Measurements from ENCODE around the gene DOCK7. TPM values are rescaled to one million over a fixed set of nuclear protein-coding genes. Genes with fewer than 3 reads are reported as not detected.

Gene DOCK7
- total and polyA plus RNA-seq, 2 of the 8 experiments (the other 6 are each of a cell fraction or from before 2014, with no cell fraction given), result 10.2 to 33.7 TPM

- POLR2A ChIA-PET (ENCODE audit: partially characterized antibody), result no interaction called here
- no peaks in the 10 kb centered on the region for H3K27me3 ChIP-seq (replicated peaks in 1 of 4; ENCODE audit: control insufficient read depth in 3 of 4, extremely low read depth in 1 of 4, insufficient read depth in 3 of 4, low read length in 3 of 4)
Measured at GRCh38 chr1:62625415-62625814, 62.8 kb downstream of the DOCK7 start.

More at GRCh38 chr1:62625415-62625814, 62.8 kb downstream of the DOCK7 start:
- DNase-seq (ENCODE audit: low read depth in 1 of 2, low spot score in 2 of 2), result no peak
- Histone ChIP-seq H3K9ac (replicated peaks in 1 of 4; ENCODE audit: extremely low read depth in 1 of 4, low read depth in 3 of 4, low read length in 3 of 4) (no peak overlapping the region), H3K27ac (ENCODE audit: low read depth, low read length) (no peak overlapping the region), H2AK5ac (ENCODE audit: low read depth, low read length) (no peak overlapping the region), H3K79me2 (ENCODE audit: control insufficient read depth in 1 of 2, insufficient read depth in 2 of 2, low read length in 2 of 2) (no peaks in the 10 kb centered on the region), H4K20me1 (replicated peaks in 1 of 2; ENCODE audit: control insufficient read depth in 1 of 2, insufficient read depth in 2 of 2, low read length in 2 of 2) (no peaks in the 10 kb centered on the region), H3K18ac (ENCODE audit: extremely low read depth, low read length) (no peak overlapping the region), H3K4ac (replicated peaks; ENCODE audit: insufficient read length, low read depth, low read length) (no peak overlapping the region), H4K8ac (ENCODE audit: extremely low read depth, insufficient read depth, low read length) (no peak overlapping the region), H3K23ac (ENCODE audit: insufficient read length) (no peak overlapping the region), H3K79me1 (ENCODE audit: low read depth, low read length) (peaks cover 2% of the 10 kb centered on the region; the same call in 1 of the 2 replicates), H4K5ac (ENCODE audit: insufficient read length, low read depth, low read length) (no peak overlapping the region), H3K9me3 (ENCODE audit: insufficient read depth in 2 of 2, low read depth in 1 of 2, low read length in 1 of 2) (no peaks in the 10 kb centered on the region), H3K14ac (ENCODE audit: insufficient read length) (no peak overlapping the region), H2BK5ac (ENCODE audit: low read depth, low read length) (no peak overlapping the region), H3K23me2 (ENCODE audit: low read depth, low read length) (no peaks in the 10 kb centered on the region), H3K4me3 (ENCODE audit: extremely low read depth in 1 of 4, insufficient read depth in 2 of 4, low read depth in 3 of 4, low read length in 4 of 4) (no peak overlapping the region), H2BK120ac (replicated peaks; ENCODE audit: low read depth, low read length) (no peak overlapping the region), H2BK12ac (ENCODE audit: low read depth, low read length) (no peak overlapping the region), H2AFZ (ENCODE audit: low read length) (no peak overlapping the region), H4K91ac (replicated peaks; ENCODE audit: insufficient read length, low read length) (no peak overlapping the region), H3K36me3 (ENCODE audit: control insufficient read depth in 2 of 4, insufficient read depth in 4 of 4, low read length in 3 of 4) (peaks cover 0 to 2% (median 0%) of the 10 kb centered on the region in 4 experiments; a peak in 3 of 8 replicates), H3K4me1 (replicated peaks in 1 of 4; ENCODE audit: control insufficient read depth in 3 of 4, insufficient read depth in 4 of 4, low read length in 3 of 4) (peaks cover 0 to 3% (median under 1%) of the 10 kb centered on the region in 4 experiments; a peak in 1 of 7 replicates), H2BK15ac (ENCODE audit: low read length) (no peak overlapping the region), H2BK20ac (ENCODE audit: low read length) (no peak overlapping the region), H3K4me2 (ENCODE audit: insufficient read depth in 1 of 2, low read depth in 2 of 2, low read length in 2 of 2) (no peak overlapping the region), H3K56ac (replicated peaks; ENCODE audit: insufficient read length, low read depth, low read length) (no peak overlapping the region)
- no peak for FAIRE-seq
- TF ChIP-seq KDM5A (IDR thresholded peaks at IDR 0.05; ENCODE audit: low read length), result no peak
- no peak for TF ChIP-seq SP2 (IDR thresholded peaks at IDR 0.05; ENCODE audit: low read length)
- no peak for TF ChIP-seq CBX5 (IDR thresholded peaks at IDR 0.05; ENCODE audit: low read depth, low read length)
- no peak for TF ChIP-seq EZH2 (IDR thresholded peaks at IDR 0.05; ENCODE audit: low read depth, low read length, severe bottlenecking)
- TF ChIP-seq SIN3A (conservative IDR thresholded peaks at IDR 0.05 in 1 of 2, IDR thresholded peaks at IDR 0.05 in 1 of 2; ENCODE audit: low read depth in 1 of 2, low read length in 2 of 2), result no peak
- TF ChIP-seq SUZ12 (IDR thresholded peaks at IDR 0.05; ENCODE audit: low read length), result no peak
- no peak for TF ChIP-seq ATF2 (IDR thresholded peaks at IDR 0.05; ENCODE audit: low read length)
- no peak for TF ChIP-seq CBX8 (IDR thresholded peaks at IDR 0.05; ENCODE audit: borderline replicate concordance, low read depth, low read length)
- no peak for TF ChIP-seq HDAC6 (IDR thresholded peaks at IDR 0.05; ENCODE audit: low read depth, low read length)
- no peak for TF ChIP-seq E2F6 (IDR thresholded peaks at IDR 0.05)
- CTCF ChIA-PET (ENCODE audit: partially characterized antibody), result interaction anchor here (0.8 kb wide), 1 partner anchor 88 kb away, joined by 4 read pairs; no protein-coding TSS in a partner anchor
- 97% methylated on average over 1 of the region's 1 CpG; no CpG with 5 or more reads in 1 of the 2 experiments for WGBS, 2 experiments (ENCODE audit: extremely low coverage in 1 of 2, insufficient coverage in 1 of 2, insufficient read length in 1 of 2, insufficient replicate concordance in 2 of 2, low coverage in 1 of 2, low lambda C conversion rate in 2 of 2, missing lambda C conversion rate in 1 of 2)

Data from H1 (cell line).